ENCODE data around the gene IMMP1L. TPM values are rescaled to one million over a fixed set of nuclear protein-coding genes. Genes with fewer than 3 reads are reported as not detected.

IMMP1L gene
- total and polyA plus RNA-seq, 2 of the 8 experiments (the other 6 are each of a cell fraction or from before 2014, with no cell fraction given): 27.4 to 47.7 TPM

DNA sequence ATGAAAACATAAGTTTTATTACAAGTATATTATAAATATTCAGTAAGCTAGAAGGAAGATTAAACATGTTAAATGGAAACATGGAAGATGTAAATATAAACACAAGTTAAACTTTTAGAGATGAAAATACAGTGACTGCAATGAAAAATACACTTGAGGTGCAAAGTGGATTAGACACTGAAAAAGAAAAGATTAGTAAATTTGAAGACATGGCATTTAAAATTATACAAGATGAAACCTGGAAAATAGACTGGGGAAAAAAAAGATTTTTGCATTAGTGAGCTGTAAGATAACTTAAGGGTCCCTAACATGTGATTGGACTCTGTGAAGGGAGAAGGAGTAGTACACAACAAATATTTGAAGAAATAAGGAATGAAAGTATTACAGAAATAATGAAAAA, 33.4 kb upstream of the IMMP1L start (continued):
- TF ChIP-seq HDAC2 (IDR thresholded peaks at IDR 0.05; ENCODE audit: borderline replicate concordance in 1 of 2, low read depth in 2 of 2, low read length in 2 of 2) (no peak), ZNF274 (IDR thresholded peaks at IDR 0.05; ENCODE audit: borderline replicate concordance, extremely low read depth, low read length) (no peak), SP2 (IDR thresholded peaks at IDR 0.05; ENCODE audit: low read length) (no peak), HDAC6 (IDR thresholded peaks at IDR 0.05; ENCODE audit: low read depth, low read length) (no peak), FOSL1 (IDR thresholded peaks at IDR 0.05; ENCODE audit: insufficient read depth, low read depth, low read length) (no peak), NANOG (IDR thresholded peaks at IDR 0.05; ENCODE audit: insufficient read depth, low read depth, low read length, poor library complexity, severe bottlenecking) (no peak), MAX (IDR thresholded peaks at IDR 0.05) (no peak), SAP30 (IDR thresholded peaks at IDR 0.05; ENCODE audit: insufficient read depth, insufficient replicate concordance, low read length) (no peak), JUND (IDR thresholded peaks at IDR 0.05; ENCODE audit: low read length) (no peak), PHF8 (conservative IDR thresholded peaks at IDR 0.05; ENCODE audit: low read depth, low read length) (no peak)

Measured in H1 (cell line).